Ectodermal cell (in vitro differentiated cells): Measurements from ENCODE around the gene DAPK2.

Experiments
- H3K27ac ChIP-seq: 2 replicates; pipeline ENCODE4 v1.7.0; 2013; ENCODE audit warnings: mild to moderate bottlenecking, low read depth, low read length; ENCODE audit not compliant: insufficient read depth, poor library complexity, severe bottlenecking
- H3K27me3 ChIP-seq: 2 replicates; pipeline ENCODE4 v1.7.0; 2013; ENCODE audit warnings: mild to moderate bottlenecking, low read length; ENCODE audit not compliant: insufficient read depth, control insufficient read depth, poor library complexity, severe bottlenecking
- H3K36me3 ChIP-seq: one replicate; pipeline ENCODE4 v1.7.0; 2013; ENCODE audit warnings: low read length; ENCODE audit not compliant: control insufficient read depth, insufficient read depth
- H3K4me1 ChIP-seq: one replicate; pipeline ENCODE4 v1.7.0; 2013; ENCODE audit warnings: low read length; ENCODE audit not compliant: control insufficient read depth, insufficient read depth
- H3K4me3 ChIP-seq: 2 replicates; pipeline ENCODE4 v1.7.0; 2013; ENCODE audit warnings: low read depth, low read length, control low read depth; ENCODE audit not compliant: insufficient read depth
- H3K9me3 ChIP-seq: 2 replicates; pipeline ENCODE4 v1.7.0; 2013; ENCODE audit warnings: mild to moderate bottlenecking, low read length, moderate library complexity; ENCODE audit not compliant: control insufficient read depth
- WGBS, 2 experiments: methylation state at CpG; one replicate each; pipeline ENCODE4 v1.1.7; 2013; ENCODE audit warnings: missing lambda C conversion rate in 2 of 2; 5-methylcytosine and 5-hydroxymethylcytosine counted together

Gene DAPK2

DNA sequence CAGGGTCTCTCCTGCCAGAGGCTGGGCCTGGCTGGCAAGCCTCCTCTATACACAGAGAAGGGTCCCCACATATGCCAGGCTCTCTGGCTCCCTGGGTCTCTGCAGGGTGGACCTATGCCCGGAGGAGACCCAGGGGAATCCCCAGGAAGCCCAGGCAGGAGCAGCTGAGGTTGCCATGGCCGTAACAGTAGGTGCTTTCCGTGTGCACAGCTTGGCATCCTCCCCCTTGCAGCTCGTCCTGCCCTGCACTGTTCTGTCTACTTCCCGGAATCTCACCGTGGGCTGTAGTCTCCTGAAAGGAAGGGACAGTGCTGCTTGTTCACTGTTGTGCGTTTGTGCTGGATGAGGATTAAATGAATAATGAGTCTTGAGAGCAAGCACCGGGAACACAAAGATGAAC lies 47.8 kb downstream of the DAPK2 start:
- WGBS, 2 experiments = 81 to 88% methylated on average over 8 of the region's 8 CpGs
- H3K9me3 ChIP-seq = no peaks in the 10 kb centered on the region
- H3K4me1 ChIP-seq = no peaks in the 10 kb centered on the region
- no peak overlapping the region for H3K27ac ChIP-seq
- no peaks in the 10 kb centered on the region for H3K36me3 ChIP-seq
- no peaks in the 10 kb centered on the region for H3K27me3 ChIP-seq
- H3K4me3 ChIP-seq = no peak overlapping the region

DNA sequence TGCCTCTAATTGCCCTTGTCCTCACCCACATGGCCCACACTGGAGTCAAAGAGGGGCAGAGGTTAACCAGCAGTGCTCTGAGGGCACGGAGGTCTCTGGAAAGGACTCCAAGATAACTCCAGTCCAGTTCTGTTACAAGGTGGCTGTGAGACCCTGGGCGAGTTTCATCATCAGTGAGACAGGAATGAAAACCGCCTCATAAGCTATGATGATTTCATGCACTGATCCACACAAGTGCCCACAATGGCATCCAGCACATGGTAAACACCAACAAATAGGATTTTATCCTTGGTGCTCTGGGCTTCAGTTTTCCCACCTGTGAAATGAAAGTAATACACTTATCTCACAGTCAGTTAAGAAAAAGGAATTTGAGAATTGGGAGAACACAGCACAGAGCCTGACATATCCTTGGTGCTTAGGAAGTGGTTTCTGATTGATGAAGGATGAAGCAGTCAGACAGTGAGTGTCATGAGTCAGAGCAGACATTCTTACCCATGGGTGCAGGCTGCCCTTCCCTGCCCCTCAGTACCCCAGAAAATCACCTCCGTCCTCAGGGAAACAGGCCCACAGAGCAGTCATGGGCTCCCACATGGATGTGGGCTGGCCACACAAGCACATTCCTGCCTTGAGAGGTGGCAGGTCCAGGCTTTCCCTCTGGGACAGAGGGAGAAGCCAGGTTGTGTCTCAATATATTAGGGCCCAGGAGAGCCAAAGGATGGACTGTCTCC lies 48.4 kb downstream of the DAPK2 start:
- Histone ChIP-seq H3K4me3 (no peak overlapping the region), H3K27me3 (no peaks in the 10 kb centered on the region), H3K36me3 (no peaks in the 10 kb centered on the region), H3K4me1 (no peaks in the 10 kb centered on the region), H3K27ac (no peak overlapping the region), H3K9me3 (no peaks in the 10 kb centered on the region)
- 94 to 97% methylated on average over 4 of the region's 4 CpGs for WGBS, 2 experiments

DNA sequence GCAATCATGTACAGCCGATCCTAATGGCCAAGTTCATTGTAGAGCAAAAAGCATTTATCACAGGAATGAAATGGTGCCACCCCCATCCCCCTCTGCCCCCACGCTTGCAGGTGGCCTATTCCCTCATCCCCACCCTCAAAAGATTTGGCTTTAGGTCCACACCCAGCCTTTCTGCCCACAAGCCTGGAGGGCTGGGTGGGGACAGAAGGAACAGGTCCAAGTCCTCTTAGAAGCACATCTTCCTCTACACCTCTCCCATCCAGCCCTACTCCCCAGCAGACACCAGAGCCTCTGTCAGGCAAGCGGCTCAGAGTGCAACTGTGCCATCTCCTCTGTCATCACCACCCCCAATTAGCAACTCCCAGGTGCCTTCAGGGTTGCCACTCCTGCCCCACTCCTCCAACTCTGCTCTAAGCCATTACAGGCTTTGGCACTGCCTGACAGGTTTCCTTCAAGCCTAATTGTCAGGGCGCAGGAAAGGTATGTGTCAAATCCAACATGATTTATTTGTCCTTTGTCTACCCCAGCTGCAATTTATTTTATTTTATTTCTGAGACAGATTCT lies 49.4 kb downstream of the DAPK2 start:
- no peaks in the 10 kb centered on the region for H3K4me1 ChIP-seq

DNA sequence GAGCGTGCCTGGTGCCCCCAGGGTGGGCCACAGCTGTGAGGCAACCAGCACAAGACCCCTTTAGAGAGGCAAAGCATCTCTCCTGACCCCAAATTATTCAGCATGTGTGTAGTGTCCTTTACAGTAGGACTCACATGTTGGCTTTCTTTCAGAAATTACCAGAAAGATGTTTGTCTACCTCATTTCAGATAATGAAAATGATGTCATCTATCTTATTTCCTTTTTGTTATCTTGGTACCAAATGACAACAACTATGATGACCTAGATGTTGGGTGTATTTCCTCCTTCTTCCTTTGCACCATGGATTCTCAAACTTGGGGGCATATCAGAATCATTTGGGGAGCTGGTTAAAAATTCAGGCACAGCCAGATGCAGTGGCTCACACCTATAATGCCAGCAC lies 50.5 kb downstream of the DAPK2 start:
- Histone ChIP-seq H3K36me3 (no peaks in the 10 kb centered on the region), H3K9me3 (no peaks in the 10 kb centered on the region), H3K27me3 (no peaks in the 10 kb centered on the region), H3K4me1 (no peaks in the 10 kb centered on the region), H3K27ac (no peak overlapping the region), H3K4me3 (no peak overlapping the region)
- WGBS, 2 experiments = 91 to 96% methylated on average over 1 of the region's 1 CpG

More for the DNA sequence above, 49.4 kb downstream of the DAPK2 start:
- Histone ChIP-seq H3K36me3 (no peaks in the 10 kb centered on the region), H3K9me3 (no peaks in the 10 kb centered on the region), H3K4me3 (no peak overlapping the region), H3K27me3 (no peaks in the 10 kb centered on the region), H3K27ac (no peak overlapping the region)
- WGBS, 2 experiments = 92 to 94% methylated on average over 4 of the region's 4 CpGs

DNA sequence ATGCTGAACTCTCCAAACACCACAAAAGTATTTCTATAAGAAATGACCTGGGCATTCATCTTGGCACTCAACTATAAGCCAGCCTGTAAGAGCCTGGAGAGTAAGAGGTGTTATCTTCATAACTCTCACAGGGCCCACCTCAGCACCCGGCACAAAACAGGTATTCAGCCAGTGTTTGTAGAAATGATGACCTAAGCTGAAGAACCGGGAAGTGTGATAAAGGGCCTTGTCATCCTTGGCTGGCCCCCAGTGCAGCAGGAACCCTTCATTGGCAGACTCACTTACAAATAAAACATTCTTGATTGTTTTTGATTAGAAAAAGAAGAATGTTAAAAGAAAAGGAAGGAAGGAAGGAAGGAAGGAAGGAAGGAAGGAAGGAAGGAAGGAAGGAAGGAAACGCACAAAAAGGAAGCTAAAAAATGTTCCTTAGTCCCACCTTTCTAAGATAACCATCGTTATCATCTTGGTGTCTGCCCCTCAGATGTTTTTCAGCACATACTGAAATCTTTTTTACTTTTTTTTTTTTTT lies 52.1 kb downstream of the DAPK2 start:
- no peaks in the 10 kb centered on the region for H3K4me1 ChIP-seq
- no peaks in the 10 kb centered on the region for H3K36me3 ChIP-seq
- no peaks in the 10 kb centered on the region for H3K9me3 ChIP-seq
- H3K27ac ChIP-seq = no peak overlapping the region
- WGBS, 2 experiments = 77 to 81% methylated on average over 4 of the region's 4 CpGs
- H3K27me3 ChIP-seq = no peaks in the 10 kb centered on the region
- H3K4me3 ChIP-seq = no peak overlapping the region

DNA sequence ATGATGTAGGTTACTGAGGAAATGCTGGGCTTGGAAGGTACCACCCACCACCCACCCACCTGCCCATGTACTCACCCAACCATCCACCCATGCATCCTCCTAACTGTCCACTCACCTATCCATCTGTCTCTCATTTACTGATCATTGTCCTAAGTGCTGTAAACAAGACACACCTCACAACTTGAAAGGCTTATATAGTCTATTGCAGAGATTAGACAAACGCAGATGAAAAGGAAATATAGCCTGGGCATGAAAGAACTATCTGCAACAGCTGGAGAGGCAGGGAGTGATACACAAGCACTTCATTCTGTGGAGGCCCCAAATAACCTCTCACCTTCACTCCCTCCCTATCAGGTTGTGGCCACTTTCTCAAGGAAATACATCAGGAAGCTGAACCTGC lies 54.0 kb downstream of the DAPK2 start:
- Histone ChIP-seq H3K4me1 (no peaks in the 10 kb centered on the region), H3K36me3 (no peaks in the 10 kb centered on the region), H3K27ac (no peak overlapping the region), H3K9me3 (no peaks in the 10 kb centered on the region), H3K4me3 (no peak overlapping the region), H3K27me3 (no peaks in the 10 kb centered on the region)
- WGBS, 2 experiments = 90 to 100% methylated on average over 1 of the region's 1 CpG

DNA sequence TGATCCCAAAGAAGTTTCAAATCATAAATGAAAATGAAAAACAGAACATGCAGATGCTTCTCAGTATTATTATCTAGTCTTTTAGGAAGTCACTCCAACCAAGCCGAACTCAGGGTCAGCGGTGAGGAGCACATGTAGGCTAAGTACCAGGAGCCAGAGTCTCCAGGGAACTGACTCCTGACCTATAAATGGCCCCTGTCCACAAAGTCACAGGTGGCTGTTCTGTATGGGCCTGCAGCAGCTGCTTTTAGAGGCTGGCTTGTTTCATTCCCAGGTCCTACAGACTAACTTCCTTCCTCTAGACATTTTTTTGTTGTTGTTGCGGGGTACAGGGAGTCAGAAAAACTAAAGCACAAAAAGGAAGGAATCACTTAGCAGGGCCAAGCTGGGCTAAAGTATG lies 54.6 kb downstream of the DAPK2 start:
- H3K4me1 ChIP-seq = no peaks in the 10 kb centered on the region
- 94 to 95% methylated on average over 3 of the region's 3 CpGs for WGBS, 2 experiments
- no peaks in the 10 kb centered on the region for H3K9me3 ChIP-seq
- H3K36me3 ChIP-seq = no peaks in the 10 kb centered on the region
- H3K4me3 ChIP-seq = no peak overlapping the region
- H3K27me3 ChIP-seq = no peaks in the 10 kb centered on the region
- no peak overlapping the region for H3K27ac ChIP-seq

DNA sequence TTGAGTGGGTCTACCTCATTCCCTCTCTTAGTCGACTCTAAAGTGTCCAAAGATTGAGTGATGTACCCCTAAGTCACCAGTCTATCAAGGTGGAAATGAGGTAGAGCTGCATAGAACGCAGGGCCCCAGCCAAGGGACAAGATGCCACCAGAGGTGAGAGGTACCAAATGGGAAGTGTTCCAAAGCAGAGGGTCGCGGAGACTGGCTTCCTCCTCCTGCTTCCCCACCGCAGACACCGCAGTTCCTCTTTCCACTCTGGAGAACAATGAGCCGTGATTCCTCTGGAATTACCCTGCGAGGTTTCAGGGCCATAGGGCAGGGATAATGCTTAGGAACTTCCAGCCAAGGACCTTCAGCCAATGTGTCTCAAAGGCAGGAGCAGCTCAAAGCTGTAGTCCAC lies 55.8 kb downstream of the DAPK2 start:
- no peak overlapping the region for H3K4me3 ChIP-seq
- no peak overlapping the region for H3K27ac ChIP-seq
- no peaks in the 10 kb centered on the region for H3K9me3 ChIP-seq
- no peaks in the 10 kb centered on the region for H3K4me1 ChIP-seq
- no peaks in the 10 kb centered on the region for H3K27me3 ChIP-seq
- H3K36me3 ChIP-seq = no peaks in the 10 kb centered on the region
- WGBS, 2 experiments = 86 to 89% methylated on average over 8 of the region's 8 CpGs

DNA sequence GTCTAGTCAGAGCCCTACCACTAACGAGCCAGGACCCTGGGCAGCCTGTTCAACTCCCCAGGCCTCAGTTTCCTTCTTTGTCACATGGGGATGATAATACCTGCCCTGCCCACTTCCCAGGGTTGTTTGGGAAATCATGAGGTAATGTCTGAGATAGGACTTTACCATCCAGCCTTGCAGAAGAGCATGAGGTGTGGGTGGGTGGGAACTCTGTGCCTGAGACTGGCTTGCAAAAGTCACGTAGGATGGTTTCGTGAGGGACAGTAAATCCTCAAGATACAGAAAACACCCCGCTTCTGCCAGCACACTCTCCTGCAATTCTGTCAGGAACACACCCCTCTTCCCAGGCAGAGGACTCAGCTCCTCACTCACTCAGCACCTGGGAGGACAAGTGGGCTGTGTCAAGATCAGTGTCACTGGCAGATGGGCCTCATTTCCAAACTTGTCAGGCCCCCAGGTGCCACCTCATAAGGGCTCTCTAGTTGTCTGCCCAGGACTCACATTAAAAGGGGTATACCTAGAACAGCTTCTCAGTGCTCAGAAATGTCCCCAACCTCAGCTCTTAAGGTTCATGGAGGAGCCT lies 58.4 kb downstream of the DAPK2 start:
- 89 to 93% methylated on average over 4 of the region's 4 CpGs for WGBS, 2 experiments
- Histone ChIP-seq H3K27me3 (no peaks in the 10 kb centered on the region), H3K36me3 (no peaks in the 10 kb centered on the region), H3K27ac (no peak overlapping the region), H3K4me1 (peaks cover 6% of the 10 kb centered on the region), H3K9me3 (no peaks in the 10 kb centered on the region), H3K4me3 (no peak overlapping the region)

DNA sequence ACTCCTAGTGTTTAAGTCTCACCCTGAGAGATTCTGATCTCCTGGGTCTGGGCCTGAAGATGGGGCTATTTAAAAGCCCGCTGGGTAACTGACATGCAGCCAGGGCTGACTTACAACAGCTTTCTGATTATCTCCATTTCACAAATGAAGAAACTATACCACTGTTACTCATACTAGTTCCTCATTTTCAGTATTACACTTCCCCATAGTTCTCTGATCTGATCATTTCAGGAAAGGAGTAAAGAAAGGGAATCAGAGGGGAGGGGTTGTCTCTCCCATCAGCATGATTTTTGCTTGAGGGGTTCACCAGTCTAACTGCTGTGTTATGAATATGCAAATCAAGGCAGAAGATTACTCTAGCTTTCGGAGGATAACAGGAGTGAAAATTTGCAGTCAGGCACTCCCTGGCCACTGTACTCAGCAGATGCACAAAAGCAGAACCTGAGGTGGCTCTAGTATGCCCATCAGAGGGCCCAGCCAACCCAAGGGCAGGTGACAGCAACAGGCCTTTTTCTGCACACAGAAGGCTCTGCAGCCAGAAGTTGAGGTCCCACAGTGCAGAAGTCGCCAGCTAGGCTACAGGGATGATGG lies 59.4 kb downstream of the DAPK2 start:
- peaks cover 13% of the 10 kb centered on the region for H3K4me1 ChIP-seq
- no peak overlapping the region for H3K4me3 ChIP-seq
- no peak overlapping the region for H3K27ac ChIP-seq
- H3K9me3 ChIP-seq = no peaks in the 10 kb centered on the region
- H3K36me3 ChIP-seq = no peaks in the 10 kb centered on the region
- WGBS, 2 experiments = 86 to 93% methylated on average over 3 of the region's 3 CpGs
- no peaks in the 10 kb centered on the region for H3K27me3 ChIP-seq
